ENCODE data around the gene NEUROG2.
"Not testable (repeated sequence)": the region's sequence is repeated elsewhere in the genome, so short reads cannot be mapped to it uniquely, and the experiment has no call there.

Gene NEUROG2

DNA sequence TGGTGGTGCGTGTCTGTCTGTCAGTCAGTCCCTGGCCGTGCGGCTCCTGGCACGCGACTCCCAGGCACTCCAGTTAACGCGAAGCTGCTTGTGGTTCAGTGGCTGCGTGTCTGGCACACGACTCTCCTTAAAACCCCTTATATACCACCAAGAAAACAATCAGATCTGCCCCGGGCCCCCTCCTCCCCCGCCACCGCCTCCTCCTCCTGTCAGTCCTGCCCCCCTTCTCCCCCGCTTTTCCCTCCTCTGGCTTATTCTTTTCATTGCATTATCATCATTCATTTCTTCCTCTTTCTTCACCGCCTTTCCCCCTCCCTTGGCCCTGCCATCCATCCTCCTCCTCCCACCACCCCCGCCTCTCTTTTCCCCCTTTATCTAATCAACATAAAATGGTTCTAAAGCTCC is at the start of gene NEUROG2:
Gene NEUROG2, minus strand, starts transcription at position 115 of the 405 bp plus-strand sequence. CDS start 705 bp downstream, outside the sequence.
- DNase-seq (ENCODE audit: low read depth in 2 of 2) = no peak

GRCh38 chr4:112564706-112565270 is 48.8 kb upstream of the NEUROG2 start:
- DNase-seq (ENCODE audit: low read depth in 2 of 2) = no peak

- DNase-seq (ENCODE audit: low read depth in 2 of 2) = no peak
Measured at GRCh38 chr4:112563431-112564200, 47.6 kb upstream of the NEUROG2 start.

DNA sequence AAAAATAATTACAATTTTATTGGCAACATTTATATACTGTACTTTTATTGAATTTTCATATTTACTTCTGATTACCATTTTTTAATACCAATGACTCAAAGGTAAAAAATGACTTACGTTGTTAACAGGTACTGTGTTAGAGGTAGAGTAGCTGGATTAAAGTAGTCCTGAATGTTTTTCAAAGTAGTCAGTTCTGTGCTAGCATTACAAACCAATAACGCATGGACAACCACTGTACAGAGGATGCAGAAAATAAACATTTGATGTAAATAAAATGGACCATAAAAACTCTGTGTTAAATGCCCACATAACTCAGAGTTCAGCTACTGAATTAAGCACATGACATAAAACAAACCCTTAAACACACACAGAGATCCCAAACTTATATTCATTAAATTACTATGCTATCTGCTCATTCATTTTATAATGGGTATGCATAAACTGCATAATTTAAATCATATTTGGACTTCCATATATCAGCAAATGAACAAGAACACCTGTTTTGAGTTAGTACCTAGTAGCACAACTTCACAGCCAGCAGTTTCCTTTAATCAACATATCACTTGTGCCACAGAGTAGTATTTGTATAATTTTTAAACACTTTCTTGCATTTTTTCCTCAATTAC is 46.4 kb upstream of the NEUROG2 start:
- no peak for DNase-seq (ENCODE audit: low read depth in 2 of 2)

DNA sequence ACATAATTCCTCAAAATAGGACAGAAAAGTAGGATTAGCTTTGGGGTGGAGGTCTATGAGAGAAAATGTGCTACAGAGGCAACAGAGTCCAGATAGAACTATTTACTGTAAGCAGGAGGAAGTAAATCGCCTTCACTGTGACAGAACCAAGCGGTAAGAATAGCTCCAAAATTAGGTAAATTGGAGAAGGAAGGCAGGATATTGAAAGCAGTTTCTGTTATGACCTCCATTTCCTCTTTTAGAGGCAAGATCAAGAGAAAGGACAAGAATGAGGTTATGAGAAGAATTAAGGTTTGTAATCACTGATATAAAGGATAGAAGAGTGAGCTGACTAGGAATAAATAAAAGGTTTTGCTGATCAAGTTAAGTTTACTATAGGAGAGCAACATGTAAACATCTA is 44.1 kb upstream of the NEUROG2 start:
- no peak for DNase-seq (ENCODE audit: low read depth in 2 of 2)

DNA sequence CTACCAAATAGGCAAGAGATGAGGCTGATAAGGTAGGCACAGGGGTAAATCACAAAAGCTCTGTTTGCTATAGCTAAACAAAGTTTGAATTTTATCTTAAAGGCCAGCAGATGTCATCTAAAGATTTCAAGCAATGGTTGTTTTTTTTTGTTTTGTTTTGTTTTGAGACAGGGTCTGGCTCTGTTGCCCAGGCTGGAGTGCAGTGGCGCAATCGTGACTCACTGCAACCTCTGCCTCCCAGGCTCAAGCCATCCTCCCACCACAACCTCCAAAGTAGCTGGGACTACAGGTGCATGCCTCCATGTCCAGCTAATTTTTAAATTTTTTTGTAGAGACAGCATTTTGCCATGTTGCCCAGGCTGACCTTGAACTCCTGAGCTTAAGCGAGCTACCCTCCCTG is 43.1 kb upstream of the NEUROG2 start:
- no peak for DNase-seq (ENCODE audit: low read depth in 2 of 2)

DNA sequence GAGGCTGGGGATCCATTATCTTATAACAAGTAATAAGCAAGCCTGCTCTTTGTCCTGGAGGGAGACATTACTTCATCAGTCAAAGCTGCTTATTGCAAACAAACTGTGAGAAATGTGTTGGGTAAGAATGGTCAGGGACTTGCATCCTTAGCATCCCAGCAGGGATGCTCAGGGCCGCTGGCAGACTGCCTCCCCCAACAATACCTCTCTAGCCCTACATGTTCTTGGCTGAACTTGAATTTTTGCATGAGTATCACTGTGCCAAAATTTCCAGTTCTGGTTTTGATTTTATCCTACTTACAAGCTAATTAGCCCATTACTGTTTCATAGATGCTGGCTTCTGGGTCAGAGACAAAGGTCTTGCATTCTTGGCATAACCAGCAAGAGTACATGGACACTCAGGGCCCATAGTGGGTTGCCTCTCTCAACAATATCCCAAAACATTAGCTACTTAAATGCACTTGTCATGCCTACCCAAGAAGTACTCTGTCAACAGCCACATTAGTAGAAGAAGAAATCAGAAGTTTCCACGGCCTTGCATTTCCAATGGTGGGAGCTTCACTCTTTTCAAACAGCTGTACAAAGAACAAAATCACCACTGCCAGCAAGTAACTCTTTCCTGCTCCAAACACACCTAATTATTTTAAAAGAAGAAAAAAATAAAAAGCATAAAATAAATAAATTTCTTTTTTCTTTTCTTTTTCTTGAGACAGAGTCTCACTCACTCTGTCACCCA is 41.9 kb upstream of the NEUROG2 start:
- DNase-seq (ENCODE audit: low read depth in 2 of 2) = no peak

DNA sequence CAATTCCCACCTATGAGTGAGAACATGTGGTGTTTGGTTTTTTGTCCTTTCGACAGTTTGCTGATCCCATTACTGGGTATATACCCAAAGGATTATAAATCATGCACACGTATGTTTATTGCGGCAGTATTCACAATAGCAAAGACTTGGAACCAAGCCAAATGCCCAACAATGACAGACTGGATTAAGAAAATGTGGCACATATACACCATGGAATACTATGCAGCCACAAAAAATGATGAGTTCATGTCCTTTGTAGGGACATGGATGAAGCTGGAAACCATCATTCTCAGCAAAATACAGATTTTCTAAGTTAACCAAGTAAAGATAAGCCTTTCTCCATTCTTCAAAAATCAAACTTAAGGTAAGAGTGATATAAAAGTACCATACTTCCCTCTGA is 38.3 kb upstream of the NEUROG2 start:
- not testable (repeated sequence) for DNase-seq (ENCODE audit: low read depth in 2 of 2)

GRCh38 chr4:112552668-112553067 is 36.7 kb upstream of the NEUROG2 start:
- no peak for DNase-seq (ENCODE audit: low read depth in 2 of 2)

DNA sequence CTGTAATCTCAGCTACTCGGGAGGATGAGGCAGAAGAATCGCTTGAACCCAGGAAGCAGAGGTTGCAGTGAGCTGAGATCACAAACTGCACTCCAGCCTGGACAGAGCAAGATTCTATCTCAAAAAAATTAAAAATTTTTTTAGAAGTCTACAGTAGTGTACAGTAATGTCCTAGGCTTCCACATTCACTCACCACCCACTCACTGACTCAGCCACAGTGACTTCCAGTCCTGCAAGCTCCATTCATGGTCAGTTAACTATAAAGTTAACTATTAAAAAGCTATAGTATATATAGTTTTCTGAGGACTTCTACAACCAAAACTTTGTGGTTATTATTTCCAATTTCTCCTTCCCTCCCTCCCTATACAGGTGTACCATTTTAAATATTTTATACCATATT is 34.7 kb upstream of the NEUROG2 start:
- DNase-seq (ENCODE audit: low read depth in 2 of 2) = no peak

GRCh38 chr4:112546476-112546875 is 30.5 kb upstream of the NEUROG2 start:
- DNase-seq (ENCODE audit: low read depth in 2 of 2) = no peak

GRCh38 chr4:112545346-112545745 is 29.4 kb upstream of the NEUROG2 start:
- DNase-seq (ENCODE audit: low read depth in 2 of 2) = no peak

GRCh38 chr4:112540695-112541094 is 24.7 kb upstream of the NEUROG2 start:
- DNase-seq (ENCODE audit: low read depth in 2 of 2) = no peak

DNA sequence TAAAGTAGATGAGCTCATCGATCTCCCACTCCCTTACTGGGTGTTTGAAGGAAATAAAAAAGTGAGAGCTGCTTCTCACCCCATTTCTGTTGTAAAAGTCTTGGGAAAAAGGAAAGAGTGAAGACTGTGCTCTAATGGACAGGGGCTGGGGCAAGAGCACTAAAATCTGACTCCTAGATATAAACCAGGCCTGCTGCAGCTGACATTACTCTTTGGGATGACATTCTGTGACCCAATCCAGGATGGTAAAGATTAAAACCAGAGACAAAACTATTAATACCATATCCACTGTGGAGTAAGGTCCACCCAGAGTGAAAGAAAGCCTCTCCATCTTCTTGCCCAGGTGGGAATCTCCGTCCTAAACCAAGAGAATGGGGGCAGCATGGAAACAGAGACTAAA is 20.1 kb upstream of the NEUROG2 start:
- no peak for DNase-seq (ENCODE audit: low read depth in 2 of 2)

DNA sequence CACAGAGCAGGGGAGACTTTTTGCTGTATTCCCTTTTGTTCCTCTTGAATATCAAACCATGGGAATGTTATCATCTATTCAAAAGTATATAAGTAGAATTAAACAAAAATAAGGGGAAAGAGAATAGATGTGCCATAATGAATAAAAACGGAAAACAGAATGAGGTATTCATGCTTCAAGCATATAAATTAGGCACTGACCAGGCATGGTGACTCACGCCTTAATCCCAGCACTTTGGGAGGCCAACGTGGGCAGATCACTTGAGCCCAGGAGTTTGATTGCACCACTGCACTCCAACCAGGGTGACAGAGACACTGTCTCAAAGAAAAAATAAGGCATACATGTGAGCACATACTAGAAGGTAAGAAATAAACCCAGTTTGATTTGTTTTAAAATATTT is 16.3 kb upstream of the NEUROG2 start:
- DNase-seq (ENCODE audit: low read depth in 2 of 2) = no peak

GRCh38 chr4:112531146-112531545 is 15.2 kb upstream of the NEUROG2 start:
- no peak for DNase-seq (ENCODE audit: low read depth in 2 of 2)

DNA sequence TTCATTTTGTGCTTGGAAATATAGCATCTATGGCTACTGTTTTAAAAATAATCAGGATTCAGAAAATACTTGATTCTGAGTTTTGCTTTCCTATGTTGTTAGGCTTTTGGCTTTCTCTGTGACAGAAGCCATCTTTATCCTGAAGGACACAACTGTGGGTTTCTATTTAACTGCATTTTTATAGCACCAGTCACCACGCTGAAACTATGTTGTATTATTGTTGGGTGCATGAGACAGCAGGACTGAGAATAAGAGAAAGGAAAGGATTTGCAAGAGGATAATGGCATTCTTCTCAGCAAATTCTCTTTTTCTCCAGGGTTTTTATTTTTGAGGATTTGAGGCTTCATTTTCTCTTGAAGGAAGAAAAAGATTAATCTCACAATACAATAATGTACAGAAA is 10.1 kb upstream of the NEUROG2 start:
- DNase-seq (ENCODE audit: low read depth in 2 of 2) = no peak

DNA sequence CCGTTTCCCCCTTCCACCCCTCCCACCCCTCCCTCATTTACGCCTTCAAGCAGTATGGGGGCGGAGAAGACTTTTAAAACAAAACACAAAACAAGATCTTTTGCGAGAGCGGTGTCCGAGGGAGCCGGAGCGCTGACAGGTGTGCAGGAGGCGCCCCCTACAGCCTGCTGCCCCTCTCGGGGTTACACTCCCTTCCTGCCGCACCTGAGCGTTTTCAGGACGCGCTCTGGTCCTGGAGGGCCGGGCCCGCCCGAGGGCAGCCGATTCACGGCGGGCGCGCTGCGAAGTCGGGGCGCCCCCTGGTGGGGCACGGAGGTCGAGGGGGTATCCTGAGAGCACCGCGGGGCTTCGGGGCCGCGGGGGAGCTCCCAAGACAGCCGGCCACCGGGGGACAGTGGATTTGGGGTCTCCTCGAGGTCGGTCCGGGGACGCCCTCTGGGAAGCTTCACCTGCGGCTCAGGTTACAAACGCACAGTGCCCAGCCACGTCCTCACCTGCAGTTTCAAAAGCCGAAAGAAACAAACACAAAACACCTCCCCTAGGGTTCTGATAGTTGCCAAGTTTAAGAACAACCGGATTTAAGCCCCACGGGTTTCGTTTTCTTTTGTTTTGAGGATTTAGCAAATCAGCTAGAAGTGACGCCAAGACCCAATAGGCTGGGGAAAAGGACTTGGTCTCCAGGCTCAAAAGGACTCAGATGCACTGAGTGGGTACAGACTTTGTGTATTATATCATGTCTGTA is 8.0 kb upstream of the NEUROG2 start:
- peak; percentile 62 to 70 for DNase-seq (ENCODE audit: low read depth in 2 of 2)

GRCh38 chr4:112523008-112523721 is 7.2 kb upstream of the NEUROG2 start:
- no peak for DNase-seq (ENCODE audit: low read depth in 2 of 2)

- not testable (repeated sequence) for DNase-seq (ENCODE audit: low read depth in 2 of 2)
Measured at GRCh38 chr4:112522431-112522830, 6.5 kb upstream of the NEUROG2 start.

All from activated CD4-positive, alpha-beta T cell treated with anti-CD3 and anti-CD28 coated beads for 24 hours (primary cell).